Fibroblast of the aortic adventitia (primary cell): ENCODE results near the gene SPATA31E1. TPM values are rescaled to one million over a fixed set of nuclear protein-coding genes. Genes with fewer than 3 reads are reported as not detected.
A peak's percentile ranks its signal among the peaks of the same experiment; 100 is the strongest.

Experiments used
- DNase-seq: peaks from one replicate; pipeline ENCODE4 v3.0.0-alpha.2; 2010; ENCODE audit warnings: low read depth
- H3K4me3 ChIP-seq: 2 replicates; pipeline ENCODE4 v1.5.1; 2011; ENCODE audit warnings: low read depth, mild to moderate bottlenecking, control low read depth, low read length, moderate library complexity
- total RNA-seq: library from RNA; depleted of rRNA; stranded (reverse); fragments of >200 nt; gene quantifications from 2 replicates; pipeline ENCODE4 v1.2.3, GENCODE V29; 2012; ENCODE audit warnings: low replicate concordance
- TF ChIP-seq, protein P1 (sequence below): IDR thresholded peaks from 2 replicates; pipeline ENCODE4 v1.5.1; 2011; ENCODE audit warnings: mild to moderate bottlenecking, low read length, control low read depth, inconsistent platforms; ENCODE audit not compliant: insufficient read depth

The SPATA31E1 gene
- total RNA-seq, 1 donor = not detected

DNA sequence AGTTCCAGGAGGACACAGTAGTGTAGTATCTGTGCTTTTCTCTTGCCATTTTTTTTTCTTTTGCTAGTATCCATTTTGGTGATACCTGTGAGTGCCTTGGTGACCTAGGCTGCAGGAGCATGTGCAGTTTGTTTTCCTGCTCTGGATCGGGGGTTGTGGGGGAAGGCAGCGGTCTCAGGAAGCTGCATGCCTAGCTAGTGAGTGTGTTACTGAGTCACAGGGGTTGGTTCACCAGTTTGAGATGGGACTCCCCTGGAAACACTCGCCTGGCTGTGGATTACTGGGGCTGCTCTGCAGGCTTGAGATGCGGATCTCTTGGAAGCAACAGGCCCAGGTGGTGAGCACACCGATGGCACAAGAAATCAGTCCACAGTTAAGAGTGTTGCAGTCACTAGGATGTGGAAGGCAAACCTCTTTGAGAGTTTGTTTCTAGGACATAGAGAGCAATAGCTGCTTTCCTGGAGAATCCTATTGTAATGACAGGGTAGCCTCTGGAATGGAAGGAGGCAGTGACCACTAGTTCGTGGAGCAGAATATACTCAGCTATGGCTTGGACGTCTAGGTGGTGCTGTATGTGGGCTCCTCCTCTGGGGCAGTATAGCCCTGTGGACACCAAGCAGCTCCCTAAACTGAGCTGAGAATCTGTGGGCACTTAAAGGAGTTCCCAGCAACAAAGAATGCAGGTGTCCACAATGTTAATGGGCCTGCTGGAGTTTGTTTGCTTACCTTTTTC lies 20.0 kb upstream of the SPATA31E1 start:
- TF ChIP-seq, protein P1, sequence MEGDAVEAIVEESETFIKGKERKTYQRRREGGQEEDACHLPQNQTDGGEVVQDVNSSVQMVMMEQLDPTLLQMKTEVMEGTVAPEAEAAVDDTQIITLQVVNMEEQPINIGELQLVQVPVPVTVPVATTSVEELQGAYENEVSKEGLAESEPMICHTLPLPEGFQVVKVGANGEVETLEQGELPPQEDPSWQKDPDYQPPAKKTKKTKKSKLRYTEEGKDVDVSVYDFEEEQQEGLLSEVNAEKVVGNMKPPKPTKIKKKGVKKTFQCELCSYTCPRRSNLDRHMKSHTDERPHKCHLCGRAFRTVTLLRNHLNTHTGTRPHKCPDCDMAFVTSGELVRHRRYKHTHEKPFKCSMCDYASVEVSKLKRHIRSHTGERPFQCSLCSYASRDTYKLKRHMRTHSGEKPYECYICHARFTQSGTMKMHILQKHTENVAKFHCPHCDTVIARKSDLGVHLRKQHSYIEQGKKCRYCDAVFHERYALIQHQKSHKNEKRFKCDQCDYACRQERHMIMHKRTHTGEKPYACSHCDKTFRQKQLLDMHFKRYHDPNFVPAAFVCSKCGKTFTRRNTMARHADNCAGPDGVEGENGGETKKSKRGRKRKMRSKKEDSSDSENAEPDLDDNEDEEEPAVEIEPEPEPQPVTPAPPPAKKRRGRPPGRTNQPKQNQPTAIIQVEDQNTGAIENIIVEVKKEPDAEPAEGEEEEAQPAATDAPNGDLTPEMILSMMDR = no peak
- peak; percentile 71 for DNase-seq
- no peak overlapping the region for H3K4me3 ChIP-seq

DNA sequence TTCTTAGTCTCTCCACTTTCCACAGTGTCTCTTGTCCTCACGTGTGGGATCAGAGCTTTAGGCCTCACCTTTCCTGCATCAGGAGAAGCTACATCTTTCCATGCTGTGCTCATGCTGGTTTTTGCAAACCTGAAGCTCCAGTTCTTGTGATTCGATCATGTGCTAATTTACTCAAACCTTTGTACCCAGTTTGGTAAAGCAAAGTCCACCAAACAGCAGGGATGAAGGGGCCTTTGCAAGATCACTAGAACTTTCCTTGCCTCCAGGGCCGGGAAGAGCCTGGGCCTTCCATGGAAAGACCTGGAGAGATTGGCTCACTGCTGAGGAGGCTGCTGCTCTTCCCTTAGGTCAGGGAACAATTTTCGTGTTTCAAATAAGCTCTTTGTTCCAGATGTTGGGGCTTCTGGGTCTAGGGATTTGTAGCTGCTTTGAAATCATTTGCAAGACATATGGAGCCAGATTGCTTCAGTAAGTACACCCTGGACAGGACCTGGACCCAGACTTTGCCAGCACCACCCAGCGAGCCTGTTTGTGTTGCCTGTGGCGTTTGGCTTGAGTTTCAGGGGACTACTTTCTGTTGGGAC lies 18.7 kb upstream of the SPATA31E1 start:
- no peak for DNase-seq
- no peak overlapping the region for H3K4me3 ChIP-seq
- TF ChIP-seq, protein P1 = no peak

DNA sequence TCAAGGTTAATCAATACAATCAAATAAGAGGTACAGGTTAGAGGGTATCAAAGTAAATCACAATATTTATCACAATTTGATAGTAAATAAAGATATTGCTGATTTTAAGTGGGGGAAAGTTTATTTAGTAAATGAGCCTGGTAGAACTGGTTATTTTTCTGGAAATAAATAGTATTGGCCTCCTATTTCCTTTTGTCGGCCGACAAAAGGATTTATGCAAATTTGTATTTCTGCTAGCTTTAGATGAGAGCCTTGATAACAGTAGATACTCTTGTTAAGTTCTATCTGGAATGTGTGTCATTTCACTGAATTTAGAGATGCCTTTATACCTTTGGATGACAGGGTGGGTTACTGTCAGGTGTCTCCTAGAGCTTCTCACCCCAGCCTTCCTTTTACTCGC lies 17.8 kb upstream of the SPATA31E1 start:
- no peak overlapping the region for H3K4me3 ChIP-seq
- DNase-seq = no peak
- TF ChIP-seq, protein P1 = no peak

DNA sequence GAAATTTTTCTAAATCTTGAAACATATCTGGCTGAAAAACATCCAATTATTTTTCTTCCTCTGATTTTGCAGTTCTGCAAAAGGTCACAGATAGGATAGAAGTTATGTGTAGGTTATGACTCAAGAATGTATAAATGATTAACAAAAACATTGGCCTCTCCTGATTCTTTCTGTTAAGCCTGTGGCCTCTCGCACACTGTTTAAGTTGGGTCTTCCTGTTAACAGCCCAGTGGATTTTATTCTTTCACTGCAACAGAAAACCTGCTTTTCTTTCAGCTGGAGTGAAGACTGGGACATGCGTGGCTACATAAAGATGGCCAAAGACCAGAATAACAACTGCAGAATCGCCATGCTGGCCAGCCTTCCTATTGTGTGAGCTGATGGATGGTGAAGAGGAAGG lies 17.1 kb upstream of the SPATA31E1 start:
- TF ChIP-seq, protein P1 = no peak
- no peak overlapping the region for H3K4me3 ChIP-seq
- DNase-seq = no peak

DNA sequence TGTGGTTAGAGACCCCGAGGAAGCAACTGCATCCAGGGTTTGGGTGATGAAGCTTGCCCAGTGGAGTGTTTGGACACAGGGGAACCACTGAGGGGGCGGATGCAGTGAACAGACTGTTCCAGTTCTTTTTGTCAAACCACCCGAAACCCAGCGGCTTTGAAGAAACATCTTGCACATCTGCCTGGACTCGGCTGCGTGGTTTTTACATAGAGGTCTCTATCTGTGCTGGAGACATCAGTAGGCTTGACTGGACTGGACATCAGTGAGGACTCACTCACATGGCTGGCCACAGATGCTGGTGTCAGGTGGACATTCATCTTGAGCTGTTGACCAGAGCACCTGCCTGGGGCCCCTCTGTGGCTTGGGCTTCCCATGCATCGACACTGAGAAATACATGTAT lies 15.3 kb upstream of the SPATA31E1 start:
- no peak for DNase-seq
- TF ChIP-seq, protein P1 = no peak
- no peak overlapping the region for H3K4me3 ChIP-seq

DNA sequence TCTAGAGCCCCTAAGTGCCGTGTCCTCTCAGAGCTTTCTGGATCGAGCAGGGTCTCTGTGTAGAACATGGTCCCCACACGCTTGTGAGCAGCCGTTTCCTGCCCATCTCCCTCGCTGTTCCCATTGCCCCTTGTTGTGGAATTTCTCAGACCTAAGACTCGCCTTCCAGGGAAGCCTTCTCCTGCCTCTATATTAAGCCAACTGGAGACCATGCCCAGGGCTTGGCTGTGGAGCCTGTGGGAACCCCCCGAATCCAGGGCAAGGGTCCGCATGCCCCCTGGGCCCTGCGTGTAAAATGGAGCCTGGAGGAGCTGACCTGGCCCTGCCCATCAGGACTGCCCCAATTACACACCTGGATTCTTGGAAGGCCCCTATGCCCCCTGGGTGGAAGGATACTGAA lies 14.5 kb upstream of the SPATA31E1 start:
- no peak overlapping the region for H3K4me3 ChIP-seq

More for the DNA sequence above, 14.5 kb upstream of the SPATA31E1 start:
- DNase-seq = no peak
- TF ChIP-seq, protein P1 = no peak
